Thyroid gland (tissue), 4 donors: Measurements from ENCODE around the gene POLR2L. TPM values are rescaled to one million over a fixed set of nuclear protein-coding genes. Genes with fewer than 3 reads are reported as not detected.

Experiments
- DNase-seq, 2 donors: peaks; one replicate each; pipeline ENCODE4 v3.0.0-alpha.2; 2019
- H3K27ac ChIP-seq, 3 donors: fragments of 200-600 bp; sonication (generic); 1 replicate in 2 of 3; 2 replicates in 1 of 3; pipeline ENCODE4 v1.5.1; 2016 to 2019; ENCODE audit warnings: mild to moderate bottlenecking in 1 of 3, moderate library complexity in 1 of 3
- H3K27me3 ChIP-seq: fragments of 200-600 bp; sonication (generic); one replicate; pipeline ENCODE4 v1.5.1; 2019
- H3K36me3 ChIP-seq, 2 donors: fragments of 200-600 bp; sonication (generic); one replicate each; pipeline ENCODE4 v1.5.1; 2016 to 2019
- H3K4me1 ChIP-seq, 2 donors: fragments of 200-600 bp; sonication (generic); one replicate each; pipeline ENCODE4 v1.5.1; 2017 to 2019
- H3K4me3 ChIP-seq, 3 donors: fragments of 200-600 bp; sonication (generic); replicated peaks in 1 of 3; 1 replicate in 2 of 3; 2 replicates in 1 of 3; pipeline ENCODE4 v1.5.1; 2016; ENCODE audit warnings: mild to moderate bottlenecking in 1 of 3
- H3K9me3 ChIP-seq: fragments of 200-600 bp; sonication (generic); one replicate; pipeline ENCODE4 v1.5.1; 2017
- CTCF ChIP-seq, 6 experiments: fragments of 200-600 bp in 3 of 6; fragments of 450-650 bp in 3 of 6; sonication (generic) in 3 of 6; IDR thresholded peaks; one replicate each; pipeline ENCODE4 v1.5.1; 2016 to 2019; ENCODE audit warnings: antibody characterized with exemption in 6 of 6, mild to moderate bottlenecking in 2 of 6, inconsistent platforms in 1 of 6, moderate library complexity in 1 of 6
- POLR2A ChIP-seq, 2 donors: fragments of 450-650 bp; IDR thresholded peaks; one replicate each; pipeline ENCODE4 v1.6.1; 2017; ENCODE audit warnings: antibody characterized with exemption in 2 of 2, mild to moderate bottlenecking in 2 of 2, moderate library complexity in 1 of 2
- WGBS, 2 donors: methylation state at CpG; one replicate each; pipeline ENCODE4 v1.1.5; 2017; 5-methylcytosine and 5-hydroxymethylcytosine counted together
- intact Hi-C: fragments of 100-400 bp; cut with DNase I; formaldehyde crosslinking; loops from one replicate; pipeline ENCODE4 v1.15.1; 2023
- total RNA-seq, 4 donors: library from RNA; depleted of rRNA; stranded (reverse); fragments of >200 nt; gene quantifications; one replicate each; pipeline ENCODE4 v1.2.3, GENCODE V29; 2016

Gene POLR2L
- total RNA-seq, 4 donors from 2014 or later: 17.9 to 89.2 (median 52.4) TPM

GRCh38 chr11:826227-826621, 16.1 kb downstream of the POLR2L start:
- Histone ChIP-seq H3K27me3 (no peaks in the 10 kb centered on the region), H3K9me3 (no peaks in the 10 kb centered on the region), H3K27ac (no peak overlapping the region), H3K4me1 (peaks cover 48 to 58% of the 10 kb centered on the region in 2 donors), H3K4me3 (no peak overlapping the region), H3K36me3 (peaks cover 28 to 36% of the 10 kb centered on the region in 2 donors)
- 78 to 83% methylated on average over 7 to 9 of the region's 9 CpGs for WGBS, 2 donors
- intact Hi-C loops: loop anchor here (10.0 kb wide), 1 partner anchor 89 kb away; the partner anchor contains the start of gene CHID1
- TF ChIP-seq CTCF (IDR thresholded peaks at IDR 0.05): no peak
- no peak for TF ChIP-seq POLR2A (IDR thresholded peaks at IDR 0.05)
- no peak for DNase-seq

- H3K27me3 ChIP-seq: no peaks in the 10 kb centered on the region
- 80 to 87% methylated on average over 8 to 10 of the region's 12 CpGs for WGBS, 2 donors
Measured at GRCh38 chr11:825366-826226, 16.7 kb downstream of the POLR2L start.

GRCh38 chr11:824942-825341, 17.4 kb downstream of the POLR2L start:
- DNase-seq: no peak

More at GRCh38 chr11:825366-826226, 16.7 kb downstream of the POLR2L start:
- Histone ChIP-seq H3K9me3 (no peaks in the 10 kb centered on the region), H3K4me1 (peaks cover 48 to 58% of the 10 kb centered on the region in 2 donors), H3K36me3 (peaks cover 28 to 36% of the 10 kb centered on the region in 2 donors), H3K4me3 (no peak overlapping the region), H3K27ac (no peak overlapping the region)
- no peak for DNase-seq
- TF ChIP-seq POLR2A (IDR thresholded peaks at IDR 0.05): no peak
- no peak for TF ChIP-seq CTCF (IDR thresholded peaks at IDR 0.05)
- intact Hi-C loops: loop anchor here (10.0 kb wide), 1 partner anchor 89 kb away; the partner anchor contains the start of gene CHID1

GRCh38 chr11:824292-824880, 17.9 kb downstream of the POLR2L start:
- intact Hi-C loops: loop anchor here (10.0 kb wide), 1 partner anchor 90 kb away; the partner anchor contains the start of gene CHID1
- TF ChIP-seq POLR2A (IDR thresholded peaks at IDR 0.05): no peak
- TF ChIP-seq CTCF (IDR thresholded peaks at IDR 0.05): no peak
- DNase-seq: no peak
- H3K27ac ChIP-seq: no peak overlapping the region
- 88 to 89% methylated on average over 31 to 36 of the region's 59 CpGs for WGBS, 2 donors
- no peaks in the 10 kb centered on the region for H3K27me3 ChIP-seq
- no peak overlapping the region for H3K4me3 ChIP-seq
- no peaks in the 10 kb centered on the region for H3K9me3 ChIP-seq
- H3K36me3 ChIP-seq: peaks cover 28 to 36% of the 10 kb centered on the region in 2 donors
- peaks cover 41 to 48% of the 10 kb centered on the region in 2 donors for H3K4me1 ChIP-seq

More at GRCh38 chr11:824942-825341, 17.4 kb downstream of the POLR2L start:
- H3K27ac ChIP-seq: no peak overlapping the region
- TF ChIP-seq POLR2A (IDR thresholded peaks at IDR 0.05) (no peak), CTCF (IDR thresholded peaks at IDR 0.05) (no peak)
- WGBS, 2 donors: 89 to 92% methylated on average over 10 to 11 of the region's 11 CpGs
- intact Hi-C loops: loop anchor here (10.0 kb wide), 1 partner anchor 90 kb away; the partner anchor contains the start of gene CHID1
- no peak overlapping the region for H3K4me3 ChIP-seq
- peaks cover 46 to 53% of the 10 kb centered on the region in 2 donors for H3K4me1 ChIP-seq
- no peaks in the 10 kb centered on the region for H3K27me3 ChIP-seq
- no peaks in the 10 kb centered on the region for H3K9me3 ChIP-seq
- peaks cover 28 to 36% of the 10 kb centered on the region in 2 donors for H3K36me3 ChIP-seq
